GM19455 (cell line): ENCODE data around the gene DLL4.
"Not testable (repeated sequence)": the region's sequence is repeated elsewhere in the genome, so short reads cannot be mapped to it uniquely, and the experiment has no call there.

ENCODE experiments used
- ATAC-seq: cut with Tn5 transposase; IDR thresholded peaks from one replicate; pipeline ENCODE4 v1.9.1; 2021; ENCODE audit not compliant: unreplicated experiment

The DLL4 gene

GRCh38 chr15:40957581-40958051, 28.5 kb downstream of the DLL4 start:
- no peak for ATAC-seq

GRCh38 chr15:40958146-40958545, 29.0 kb downstream of the DLL4 start:
- ATAC-seq, result no peak

GRCh38 chr15:40958723-40959122, 29.6 kb downstream of the DLL4 start:
- ATAC-seq, result no peak

DNA sequence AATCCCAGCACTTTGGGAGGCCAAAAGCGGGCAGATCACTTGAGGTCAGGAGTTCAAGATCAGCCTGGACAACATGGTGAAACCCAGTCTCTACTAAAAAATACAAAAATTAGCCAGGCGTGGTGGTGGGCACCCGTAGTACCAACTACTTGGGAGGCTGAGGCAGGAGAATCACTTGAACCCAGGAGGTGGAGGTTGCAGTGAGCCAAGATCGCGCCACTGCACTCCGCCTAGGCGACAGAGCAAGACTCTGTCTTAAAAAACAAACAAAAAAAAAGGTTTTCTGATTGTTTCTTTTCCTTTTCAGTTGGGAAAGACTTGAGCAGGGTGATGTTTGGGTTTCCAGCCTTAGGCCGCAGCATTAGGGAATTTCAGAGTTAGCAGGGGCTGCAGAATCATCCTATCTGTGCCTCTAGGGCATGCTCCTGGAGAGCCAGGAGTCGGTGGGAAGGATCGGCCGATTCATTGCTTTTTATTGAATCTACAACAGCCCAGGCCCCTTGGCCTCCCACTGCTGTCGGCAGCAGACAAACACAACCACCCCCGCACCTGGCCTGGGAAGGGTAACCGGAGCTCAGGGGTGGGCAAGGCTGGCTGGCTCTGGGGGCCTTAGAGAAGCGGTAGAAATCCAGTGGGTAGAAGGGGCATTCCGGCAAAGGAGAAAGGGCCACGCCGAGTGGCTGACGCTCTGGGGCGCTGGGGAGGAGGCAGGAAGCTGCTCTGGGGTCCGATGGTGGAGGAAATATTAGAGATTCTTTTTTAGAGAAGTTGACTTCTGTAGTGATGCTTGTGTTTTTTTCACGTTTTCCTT, 30.4 kb downstream of the DLL4 start:
- ATAC-seq, result no peak

DNA sequence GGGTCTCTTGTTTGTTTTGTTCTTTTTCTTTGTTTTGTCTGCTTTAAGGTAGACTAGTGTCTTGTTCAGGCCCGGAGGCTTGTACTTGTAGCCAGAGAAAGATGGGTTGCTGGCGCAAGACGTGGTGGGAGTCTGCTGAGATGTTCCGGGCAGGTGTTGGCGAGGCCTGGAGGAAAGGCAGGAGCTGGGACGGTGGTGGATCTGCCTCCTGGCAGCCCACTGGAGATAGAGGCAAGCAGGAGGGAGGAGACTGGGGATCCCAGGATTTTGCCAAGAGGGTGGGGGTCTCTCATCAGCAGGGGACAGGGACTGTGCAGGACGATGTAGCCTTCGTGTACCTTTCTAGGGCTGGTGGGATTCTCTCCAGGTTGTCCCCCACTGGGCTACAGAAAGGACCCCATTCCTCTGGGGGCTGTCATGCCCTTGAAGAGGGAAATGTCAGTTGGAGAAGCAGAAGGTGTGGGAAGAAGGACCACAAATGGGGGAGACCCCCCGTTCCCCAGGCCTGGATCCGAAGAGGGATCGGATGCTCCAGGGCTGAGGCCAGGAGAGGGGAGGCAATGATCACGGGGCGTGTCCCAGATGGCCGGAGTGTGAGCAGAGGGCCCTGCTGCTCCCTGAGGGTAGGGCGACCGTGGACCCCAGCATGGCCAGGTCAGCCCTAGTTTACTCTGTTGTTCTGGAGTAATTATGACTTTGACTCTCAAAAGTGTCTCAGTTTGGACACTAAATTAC, 31.2 kb downstream of the DLL4 start:
- ATAC-seq, result no peak

- ATAC-seq, result no peak
Measured at GRCh38 chr15:40960925-40961324, 31.8 kb downstream of the DLL4 start.

GRCh38 chr15:40961740-40962139, 32.6 kb downstream of the DLL4 start:
- ATAC-seq, result not testable (repeated sequence)

- ATAC-seq, result not testable (repeated sequence)
Measured at GRCh38 chr15:40962317-40962716, 33.2 kb downstream of the DLL4 start.

DNA sequence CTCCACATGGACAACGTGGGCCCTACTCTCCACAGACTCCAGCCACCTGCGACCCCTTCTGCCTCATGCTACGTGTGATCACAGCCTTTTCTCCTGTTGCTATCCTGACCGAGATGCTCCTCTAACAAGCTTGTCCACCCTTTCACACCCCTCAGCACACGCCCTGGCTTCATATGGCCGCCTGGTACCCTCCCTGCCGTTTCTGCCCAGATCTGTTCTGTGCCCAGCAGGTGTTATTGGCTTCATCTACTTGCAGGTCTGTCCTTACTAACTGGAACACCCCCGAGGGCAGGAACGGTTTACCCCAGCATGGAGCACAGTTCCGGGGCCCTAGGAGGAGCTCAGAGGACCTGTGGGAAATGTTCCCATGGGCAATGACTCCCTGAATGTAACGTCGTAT, 34.1 kb downstream of the DLL4 start:
- ATAC-seq, result no peak

DNA sequence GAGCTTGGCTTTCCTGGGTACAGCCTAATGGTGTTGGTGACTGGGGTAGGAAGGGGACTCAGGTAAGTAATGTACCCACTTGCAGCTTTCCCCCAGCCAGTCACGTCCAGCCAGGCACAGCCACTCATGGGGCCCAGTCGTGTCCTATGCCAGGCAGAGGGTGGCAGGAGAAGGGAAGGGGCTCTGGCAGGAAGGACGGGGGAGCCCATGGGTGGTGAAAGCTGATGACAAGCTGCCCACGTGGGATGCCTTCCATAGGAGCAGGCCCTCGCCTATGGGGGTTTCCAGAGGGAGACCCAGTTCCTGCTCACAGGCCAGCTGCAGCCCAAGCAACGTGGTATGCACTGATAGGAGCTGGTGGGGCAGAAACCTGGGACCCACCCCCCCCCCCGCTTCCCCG, 34.9 kb downstream of the DLL4 start:
- ATAC-seq, result no peak

GRCh38 chr15:40964634-40965033, 35.5 kb downstream of the DLL4 start:
- ATAC-seq, result no peak

DNA sequence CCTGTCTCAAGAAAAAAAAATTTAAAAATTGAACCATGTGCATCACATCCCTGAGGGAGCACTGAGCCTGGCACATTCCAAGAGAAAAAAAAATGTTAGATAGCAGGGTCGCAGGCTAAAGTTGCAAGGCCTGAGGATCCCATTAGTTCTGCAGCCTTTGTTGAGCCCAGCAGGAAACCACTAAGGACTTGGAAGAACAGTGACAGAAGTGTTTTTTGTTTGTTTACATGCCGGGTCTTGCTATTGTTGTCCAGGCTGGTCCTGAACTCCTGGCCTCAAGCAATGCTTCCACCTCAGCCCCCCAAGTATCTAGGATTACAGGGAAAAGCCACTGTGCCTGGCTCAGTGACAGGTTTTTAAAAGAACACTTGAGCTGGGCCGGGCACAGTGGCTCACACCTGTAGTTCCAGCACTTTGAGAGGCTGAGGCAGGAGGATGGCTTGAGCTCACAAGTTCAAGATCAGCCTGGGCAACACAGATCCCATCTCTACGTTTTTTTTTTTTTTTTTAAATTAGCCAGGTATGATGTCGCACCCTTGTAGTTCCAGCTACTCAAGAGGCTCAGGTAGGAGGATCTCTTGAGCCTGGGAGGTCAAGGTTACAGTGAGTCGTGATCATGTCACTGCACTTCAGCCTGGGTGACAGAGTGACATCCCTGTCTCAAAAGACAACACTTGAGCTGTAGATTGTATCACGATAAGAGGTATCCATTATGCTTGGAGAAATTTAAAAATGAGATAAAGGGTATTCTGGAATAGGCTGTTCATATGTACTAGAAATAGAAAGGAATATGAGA, 39.3 kb downstream of the DLL4 start:
- no peak for ATAC-seq

- no peak for ATAC-seq
Measured at GRCh38 chr15:40969363-40969762, 40.2 kb downstream of the DLL4 start.

GRCh38 chr15:40974879-40975278, 45.7 kb downstream of the DLL4 start:
- no peak for ATAC-seq

DNA sequence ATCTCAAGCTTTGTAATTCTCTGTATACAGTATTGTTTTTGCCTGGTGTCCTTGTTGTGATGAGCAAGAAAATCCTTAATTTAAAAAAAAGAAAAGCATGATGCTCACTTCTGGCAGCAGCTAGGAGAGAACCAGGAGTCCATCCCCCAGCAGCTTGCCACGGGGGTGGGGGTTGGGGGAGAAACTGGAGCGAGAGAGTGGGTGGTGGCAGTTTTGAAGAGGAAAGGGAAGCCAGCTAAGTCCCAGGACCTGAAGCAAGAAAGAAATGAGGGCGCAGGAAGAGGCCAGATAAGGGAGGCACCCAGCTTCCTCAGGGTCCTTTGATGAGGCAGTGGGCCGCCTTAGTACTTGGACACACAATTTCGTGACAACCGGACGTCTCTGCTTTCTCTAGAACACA, 47.7 kb downstream of the DLL4 start:
- ATAC-seq, result no peak

GRCh38 chr15:40978141-40978540, 49.0 kb downstream of the DLL4 start:
- ATAC-seq, result no peak

DNA sequence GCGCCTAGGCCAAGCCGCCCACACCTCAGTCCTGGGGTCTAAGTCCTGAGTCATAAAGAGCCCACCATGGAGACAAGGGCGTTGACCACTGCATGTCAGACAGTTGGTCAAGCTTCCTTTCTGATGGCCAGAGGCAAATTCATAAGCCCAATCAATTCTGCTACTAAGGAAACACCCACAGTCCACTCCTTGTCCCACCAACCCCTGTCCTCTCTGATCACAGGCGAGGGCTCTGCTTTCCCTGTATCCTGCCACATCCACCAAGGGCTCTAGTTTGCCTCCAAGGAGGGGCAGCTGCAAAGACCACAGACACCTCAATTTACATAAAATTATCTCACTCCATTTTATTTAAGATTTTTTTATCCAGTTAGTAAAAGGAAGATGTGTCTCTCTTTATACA, 49.4 kb downstream of the DLL4 start:
- ATAC-seq, result no peak

GRCh38 chr15:40981186-40981585, 52.0 kb downstream of the DLL4 start:
- no peak for ATAC-seq

DNA sequence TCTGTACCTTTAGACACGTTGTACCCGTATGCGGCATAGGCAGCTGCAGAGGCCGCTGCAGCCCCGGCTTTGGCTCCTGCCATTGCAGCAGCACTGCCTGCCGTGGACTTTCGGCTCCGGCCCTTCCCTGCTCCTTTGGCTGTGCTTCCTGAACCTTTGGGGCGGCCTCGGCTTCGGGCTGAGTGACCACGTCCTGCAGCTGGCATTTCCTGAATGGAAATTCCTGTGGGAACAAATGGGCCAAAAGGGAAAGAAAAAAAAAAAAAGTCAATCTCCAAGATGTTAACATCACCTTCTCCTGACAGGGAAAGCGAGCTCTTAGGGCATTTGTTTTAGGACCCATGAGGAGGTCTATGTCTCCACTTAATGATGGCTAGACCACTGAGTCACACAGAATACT, 53.7 kb downstream of the DLL4 start:
- no peak for ATAC-seq

DNA sequence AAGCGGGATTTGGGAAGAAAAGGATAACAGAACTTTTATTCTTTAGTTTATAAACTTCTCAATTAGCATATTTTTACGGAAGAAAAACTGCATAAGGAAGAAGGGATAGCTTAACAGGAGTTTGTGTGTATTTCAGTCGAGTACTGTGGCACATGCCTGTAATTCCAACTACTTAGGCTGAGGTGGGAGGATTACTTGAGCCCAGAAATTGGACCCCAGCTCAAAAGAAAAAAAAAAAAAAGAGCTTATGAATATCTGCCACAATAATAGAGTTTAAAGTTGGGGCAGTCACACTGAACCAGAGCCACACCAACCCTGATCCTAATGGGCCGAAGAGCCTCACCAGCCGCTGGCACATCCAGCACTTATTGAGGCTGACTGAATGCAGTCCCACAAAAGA, 55.3 kb downstream of the DLL4 start:
- ATAC-seq, result no peak

GRCh38 chr15:40984964-40985363, 55.8 kb downstream of the DLL4 start:
- ATAC-seq, result no peak
